ENCODE results near the gene CHST11.

GRCh38 chr12:104553421-104553820 lies 96.7 kb downstream of the CHST11 start:
- no peak for TF ChIP-seq CTCF (IDR thresholded peaks at IDR 0.05)
- no peak for TF ChIP-seq POLR2A (IDR thresholded peaks at IDR 0.05)
